ENCODE results near the gene ZNF8. TPM values are rescaled to one million over a fixed set of nuclear protein-coding genes. Genes with fewer than 3 reads are reported as not detected.

ZNF8 gene
- total RNA-seq, 6 experiments from 2014 or later = 3.4 to 4.5 (median 4.1) TPM

DNA sequence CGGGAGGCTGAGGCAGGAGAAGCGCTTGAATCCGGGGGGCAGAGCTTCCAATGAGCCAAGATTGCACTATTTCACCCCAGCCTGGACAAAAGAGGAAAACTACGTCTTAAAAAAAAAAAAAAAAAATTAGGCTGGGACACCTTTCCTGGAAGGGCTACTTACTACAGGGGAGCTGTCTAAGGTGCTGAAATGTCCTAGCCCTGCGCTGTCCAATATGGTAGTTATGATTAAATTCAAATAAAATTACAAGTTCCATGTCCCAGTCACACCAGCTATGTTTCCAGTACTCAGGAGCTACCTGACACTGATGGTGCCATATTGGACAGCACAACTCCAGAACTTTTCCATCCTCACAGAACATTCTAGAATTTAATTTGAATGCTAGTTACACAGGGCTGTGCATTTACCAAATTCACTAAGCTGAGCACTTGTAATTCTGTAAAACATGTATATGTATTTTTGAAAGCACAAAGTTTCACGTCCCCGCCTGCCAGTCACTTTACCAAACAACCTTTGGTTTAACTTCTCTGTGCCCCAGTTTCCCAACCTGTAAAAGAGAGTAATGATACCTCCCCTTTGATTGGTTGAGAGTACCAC is 38.8 kb downstream of the ZNF8 start:
- H3K9me3 Mint-ChIP-seq = no peaks in the 10 kb centered on the region
- peaks cover 35% of the 10 kb centered on the region for H3K36me3 Mint-ChIP-seq (ENCODE audit: low read depth)
- H3K27ac Mint-ChIP-seq = no peak overlapping the region
- no peak for TF ChIP-seq CTCF (IDR thresholded peaks at IDR 0.05)
- H3K4me3 Mint-ChIP-seq = no peak overlapping the region
- no peaks in the 10 kb centered on the region for H3K4me1 Mint-ChIP-seq (ENCODE audit: low read depth)
- peak; percentile 37 for DNase-seq
- H3K27me3 Mint-ChIP-seq (ENCODE audit: insufficient read depth) = no peaks in the 10 kb centered on the region; the same call in 1 of the 2 replicates

GRCh38 chr19:58318297-58318696 is 39.5 kb downstream of the ZNF8 start:
- Mint-ChIP-seq H3K4me1 (ENCODE audit: low read depth) (no peaks in the 10 kb centered on the region), H3K4me3 (no peak overlapping the region), H3K27me3 (ENCODE audit: insufficient read depth) (no peaks in the 10 kb centered on the region; the same call in 1 of the 2 replicates), H3K9me3 (no peaks in the 10 kb centered on the region), H3K27ac (no peak overlapping the region), H3K36me3 (ENCODE audit: low read depth) (peaks cover 33% of the 10 kb centered on the region)
- no peak for TF ChIP-seq CTCF (IDR thresholded peaks at IDR 0.05)
- DNase-seq = no peak

DNA sequence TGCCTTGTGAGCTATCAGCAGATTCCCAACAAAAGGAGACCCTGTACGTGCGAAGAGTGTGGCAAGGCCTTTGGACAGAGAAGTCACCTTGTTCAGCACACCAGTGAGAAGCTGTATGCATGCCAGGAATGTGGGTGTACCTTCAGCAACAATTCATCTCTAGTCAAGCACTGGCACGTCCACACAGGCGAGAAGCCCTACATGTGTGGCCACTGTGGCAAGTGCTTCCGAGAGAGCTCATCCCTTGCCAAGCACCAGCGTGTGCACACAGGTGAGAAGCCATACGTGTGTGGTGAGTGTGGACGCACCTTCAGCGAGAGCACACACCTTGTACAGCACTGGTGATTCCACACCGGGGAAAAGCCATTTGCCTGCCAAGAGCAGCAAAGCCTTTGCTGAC is 40.5 kb downstream of the ZNF8 start:
- no peak for DNase-seq
- no peaks in the 10 kb centered on the region for H3K9me3 Mint-ChIP-seq
- no peak overlapping the region for H3K27ac Mint-ChIP-seq
- TF ChIP-seq CTCF (IDR thresholded peaks at IDR 0.05) = no peak
- no peaks in the 10 kb centered on the region for H3K4me1 Mint-ChIP-seq (ENCODE audit: low read depth)
- H3K36me3 Mint-ChIP-seq (ENCODE audit: low read depth) = peaks cover 24% of the 10 kb centered on the region
- H3K27me3 Mint-ChIP-seq (ENCODE audit: insufficient read depth) = no peaks in the 10 kb centered on the region; the same call in 1 of the 2 replicates
- H3K4me3 Mint-ChIP-seq = no peak overlapping the region

GRCh38 chr19:58325311-58326022 is 46.7 kb downstream of the ZNF8 start:
- Mint-ChIP-seq H3K4me1 (ENCODE audit: low read depth) (peaks cover 12% of the 10 kb centered on the region), H3K4me3 (no peak overlapping the region), H3K9me3 (no peaks in the 10 kb centered on the region), H3K27me3 (ENCODE audit: insufficient read depth) (no peaks in the 10 kb centered on the region; the same call in 1 of the 2 replicates), H3K27ac (no peak overlapping the region), H3K36me3 (ENCODE audit: low read depth) (peaks cover 12% of the 10 kb centered on the region)
- TF ChIP-seq CTCF (IDR thresholded peaks at IDR 0.05) = no peak
- no peak for DNase-seq

GRCh38 chr19:58326501-58326913 is 47.8 kb downstream of the ZNF8 start:
- Mint-ChIP-seq H3K27me3 (ENCODE audit: insufficient read depth) (no peaks in the 10 kb centered on the region; the same call in 1 of the 2 replicates), H3K4me3 (no peak overlapping the region), H3K9me3 (no peaks in the 10 kb centered on the region), H3K36me3 (ENCODE audit: low read depth) (peaks cover 12% of the 10 kb centered on the region), H3K4me1 (ENCODE audit: low read depth) (peaks cover 18% of the 10 kb centered on the region), H3K27ac (no peak overlapping the region)
- DNase-seq = no peak
- TF ChIP-seq CTCF (IDR thresholded peaks at IDR 0.05) = no peak
